Skeletal muscle cell (primary cell): ENCODE results near the gene PVRIG.
"Not testable (repeated sequence)": the region's sequence is repeated elsewhere in the genome, so short reads cannot be mapped to it uniquely, and the experiment has no call there.

Source experiments
- DNase-seq: peaks from one replicate; pipeline ENCODE4 v3.0.0-alpha.2; 2010; ENCODE audit warnings: low read depth
- H3K4me3 ChIP-seq: 2 replicates; pipeline ENCODE4 v1.5.1; 2011; ENCODE audit warnings: low read depth, mild to moderate bottlenecking, control low read depth, low read length, moderate library complexity

PVRIG gene

GRCh38 chr7:100222445-100223132 is 2.8 kb downstream of the PVRIG start:
- no peak overlapping the region for H3K4me3 ChIP-seq
- DNase-seq = no peak

- H3K4me3 ChIP-seq, DNase-seq: not testable (repeated sequence)
Observed at GRCh38 chr7:100223376-100223927, 3.7 kb downstream of the PVRIG start.

DNA sequence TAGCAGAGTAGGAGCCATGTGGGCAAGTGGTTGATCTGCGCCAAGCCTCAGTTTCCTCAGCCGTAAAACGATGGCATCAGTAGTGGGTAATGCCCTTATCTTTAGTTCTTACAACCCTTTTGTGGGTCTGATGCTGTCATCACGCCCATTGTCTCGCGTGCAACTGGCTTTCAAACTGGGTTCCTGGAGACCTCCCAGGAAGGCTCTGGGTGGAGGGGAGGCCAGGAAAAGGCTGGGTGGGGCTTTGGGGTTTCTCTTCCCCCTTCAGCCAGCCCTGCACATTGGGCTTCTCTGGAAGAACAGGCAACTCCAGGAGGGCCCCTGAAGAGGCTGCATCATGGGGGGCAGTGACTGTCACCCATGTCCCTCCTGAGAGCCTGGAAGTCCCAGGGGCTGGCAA is 5.1 kb downstream of the PVRIG start:
- DNase-seq, H3K4me3 ChIP-seq: not testable (repeated sequence)

DNA sequence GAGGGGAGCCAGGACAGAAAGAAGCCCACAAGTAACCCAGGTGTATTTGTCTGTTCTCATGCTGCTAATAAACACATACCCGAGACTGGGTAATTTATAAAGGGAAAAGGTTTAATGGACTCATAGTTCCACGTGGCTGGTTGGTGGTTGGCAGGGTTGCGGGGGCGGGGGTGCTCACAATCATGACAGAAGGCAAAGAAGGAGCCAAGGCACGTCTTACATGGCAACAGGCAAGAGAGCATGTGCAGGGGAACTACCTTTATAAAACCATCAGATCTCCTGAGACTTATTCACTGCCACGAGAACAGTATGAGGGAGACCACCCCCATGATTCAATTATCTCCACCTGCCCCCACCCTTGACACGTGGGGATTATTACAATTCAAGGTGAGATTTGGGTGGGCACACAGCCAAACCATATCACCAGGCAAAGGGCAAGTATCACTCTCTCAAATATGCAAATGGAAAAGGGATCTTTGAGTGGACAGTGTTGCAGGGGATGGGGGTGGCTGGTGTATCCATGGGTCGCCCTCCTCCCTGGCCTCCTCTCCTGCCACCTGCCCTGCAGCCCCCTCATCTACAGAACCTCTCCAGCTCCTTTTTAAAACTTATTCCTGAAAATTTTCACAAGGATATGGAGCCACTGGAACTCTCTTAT is 15.0 kb downstream of the PVRIG start:
- DNase-seq, H3K4me3 ChIP-seq: not testable (repeated sequence)

GRCh38 chr7:100239975-100240374 is 20.2 kb downstream of the PVRIG start:
- not testable (repeated sequence) for DNase-seq, H3K4me3 ChIP-seq

DNA sequence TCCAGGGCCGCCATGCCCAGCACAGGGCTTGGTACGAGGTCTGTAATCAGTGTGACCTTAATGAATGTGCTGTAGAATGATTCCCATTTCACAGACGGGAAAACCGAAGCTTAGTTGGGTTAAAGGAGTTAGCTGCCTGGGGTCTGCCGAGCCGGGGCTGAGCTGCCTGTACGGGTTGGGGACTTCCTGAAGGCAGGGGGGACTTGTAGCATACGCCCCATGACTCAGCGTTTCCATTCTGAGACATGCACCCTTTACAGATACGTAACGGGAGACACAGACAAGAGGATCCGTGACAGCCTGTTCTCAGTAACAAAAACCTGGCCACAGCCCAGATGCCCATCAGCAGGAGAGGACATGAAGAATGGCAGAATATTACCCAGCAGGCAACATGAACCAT is 23.6 kb downstream of the PVRIG start:
- DNase-seq, H3K4me3 ChIP-seq: not testable (repeated sequence)

GRCh38 chr7:100244988-100245605 is 25.3 kb downstream of the PVRIG start:
- DNase-seq, H3K4me3 ChIP-seq: not testable (repeated sequence)

DNA sequence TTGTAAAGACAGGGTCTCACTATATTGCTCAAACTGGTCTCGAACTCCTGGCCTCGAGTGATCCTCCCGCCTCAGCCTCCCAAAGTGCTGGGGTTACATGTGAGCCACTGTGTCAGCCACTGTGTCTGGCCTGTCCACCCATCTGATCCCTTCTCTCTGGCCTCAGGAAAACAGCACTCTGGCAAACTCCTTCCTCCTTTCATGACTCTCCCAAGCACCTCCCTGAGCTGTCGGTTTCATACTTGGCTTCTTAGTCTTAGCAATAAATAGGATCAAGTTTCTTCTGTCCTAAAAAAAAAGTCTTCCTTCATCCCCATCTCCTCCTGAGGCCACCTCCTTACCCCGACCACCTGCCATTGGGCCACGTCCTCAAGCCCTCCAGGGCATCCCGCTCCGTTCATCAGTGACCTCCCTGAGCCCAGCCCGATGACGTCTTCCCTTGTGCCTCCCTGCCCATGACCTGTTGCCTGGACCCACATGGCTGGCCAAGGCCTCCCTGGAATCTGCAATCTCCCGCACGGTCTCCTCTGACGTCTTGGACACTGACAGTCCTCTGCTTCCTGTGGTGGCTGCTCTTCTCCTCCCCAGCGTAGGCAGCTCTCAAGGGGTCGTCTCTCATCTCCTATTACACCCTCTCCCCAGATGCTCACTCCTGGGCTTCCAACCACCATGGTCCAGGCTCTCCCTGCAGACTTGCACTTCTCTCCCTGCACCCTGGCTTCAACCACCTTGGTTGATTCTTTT is 26.5 kb downstream of the PVRIG start:
- H3K4me3 ChIP-seq, DNase-seq: not testable (repeated sequence)

GRCh38 chr7:100246865-100247137 is 27.1 kb downstream of the PVRIG start:
- not testable (repeated sequence) for DNase-seq, H3K4me3 ChIP-seq

- no peak overlapping the region for H3K4me3 ChIP-seq
- peak; percentile 65 for DNase-seq
Observed at GRCh38 chr7:100247152-100247757, 27.5 kb downstream of the PVRIG start.

DNA sequence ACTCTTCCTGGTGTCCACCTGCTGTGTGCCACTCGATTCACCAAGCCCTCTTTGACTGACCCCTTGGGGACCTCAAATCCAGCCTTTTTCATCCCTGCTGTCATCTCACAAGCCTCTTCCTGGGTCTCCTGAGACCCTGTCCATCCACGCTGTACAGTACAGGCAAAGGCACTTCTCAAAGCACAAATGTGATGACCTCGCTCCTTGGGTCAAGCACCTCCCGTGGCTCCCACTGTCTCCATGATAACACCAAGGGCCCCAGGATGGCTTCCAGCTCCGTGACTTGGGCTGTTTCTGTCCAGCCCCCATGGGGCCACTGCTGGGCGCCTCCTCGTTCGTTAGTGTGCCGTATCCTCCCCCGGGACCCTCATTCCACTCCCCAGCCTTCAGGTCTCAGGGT is 28.7 kb downstream of the PVRIG start:
- DNase-seq = no peak
- no peak overlapping the region for H3K4me3 ChIP-seq

DNA sequence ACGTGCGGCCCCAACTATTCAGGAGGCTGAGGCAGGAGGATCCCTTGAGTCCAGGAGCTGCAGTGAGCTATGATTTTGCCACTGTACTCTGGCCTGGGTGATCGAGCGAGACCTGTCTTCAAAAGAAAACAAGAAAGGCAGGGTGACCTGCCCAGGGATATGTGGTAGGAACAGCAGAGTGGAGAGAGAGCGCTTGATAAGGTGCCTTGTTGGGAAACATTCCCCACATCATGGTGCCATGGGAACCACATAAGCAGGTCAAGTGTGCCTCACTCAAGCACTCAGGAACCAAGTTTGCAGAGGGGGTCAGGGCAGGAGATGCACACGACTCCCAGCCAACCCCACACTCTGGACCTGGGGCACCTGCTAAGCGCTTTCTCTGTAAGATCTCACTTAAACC is 37.3 kb downstream of the PVRIG start:
- DNase-seq = no peak
- no peak overlapping the region for H3K4me3 ChIP-seq

DNA sequence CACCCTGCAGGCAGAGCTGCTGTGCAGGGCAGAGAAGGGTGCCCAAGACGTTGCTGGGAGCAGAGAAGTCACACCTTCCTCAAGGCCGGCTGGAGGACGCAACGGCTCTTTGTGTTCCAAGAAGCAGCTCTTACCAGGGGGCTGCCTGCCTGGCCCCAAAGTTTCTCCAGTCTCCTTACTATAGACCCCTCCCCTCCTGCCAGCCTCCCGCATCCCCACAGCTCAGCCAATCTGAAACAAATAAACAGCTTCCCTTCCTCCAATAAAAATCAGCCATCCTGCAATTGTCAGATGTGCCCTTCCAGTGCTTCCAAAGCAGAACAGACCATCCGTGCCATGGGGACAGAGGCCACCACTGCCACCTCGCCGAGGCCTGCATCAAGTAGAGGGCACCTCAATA is 40.2 kb downstream of the PVRIG start:
- not testable (repeated sequence) for H3K4me3 ChIP-seq, DNase-seq

- H3K4me3 ChIP-seq = not testable (repeated sequence)
Observed at GRCh38 chr7:100262896-100263295, 43.1 kb downstream of the PVRIG start.

DNA sequence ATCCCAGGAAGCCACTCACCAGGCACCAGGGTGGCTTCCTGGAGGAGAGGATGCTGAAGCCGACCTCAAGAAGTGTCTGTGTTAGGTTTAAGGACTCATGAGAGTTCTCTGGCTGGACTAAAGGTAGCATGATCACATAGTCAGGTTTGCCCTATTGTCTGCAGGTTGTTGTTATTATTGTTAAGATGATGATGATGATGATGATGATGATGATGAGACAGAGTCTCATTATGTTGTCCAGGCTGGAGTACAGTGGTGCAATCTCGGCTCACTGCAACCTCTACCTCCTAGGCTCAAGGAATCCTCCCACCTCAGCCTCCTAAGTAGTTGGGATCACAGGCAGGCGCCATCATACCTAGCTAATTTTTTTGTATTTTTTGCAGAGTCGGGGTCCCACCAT is 44.5 kb downstream of the PVRIG start:
- not testable (repeated sequence) for H3K4me3 ChIP-seq, DNase-seq

More at GRCh38 chr7:100262896-100263295, 43.1 kb downstream of the PVRIG start:
- not testable (repeated sequence) for DNase-seq

- DNase-seq = not testable (repeated sequence)
Observed at GRCh38 chr7:100264669-100265165, 45.0 kb downstream of the PVRIG start.

DNA sequence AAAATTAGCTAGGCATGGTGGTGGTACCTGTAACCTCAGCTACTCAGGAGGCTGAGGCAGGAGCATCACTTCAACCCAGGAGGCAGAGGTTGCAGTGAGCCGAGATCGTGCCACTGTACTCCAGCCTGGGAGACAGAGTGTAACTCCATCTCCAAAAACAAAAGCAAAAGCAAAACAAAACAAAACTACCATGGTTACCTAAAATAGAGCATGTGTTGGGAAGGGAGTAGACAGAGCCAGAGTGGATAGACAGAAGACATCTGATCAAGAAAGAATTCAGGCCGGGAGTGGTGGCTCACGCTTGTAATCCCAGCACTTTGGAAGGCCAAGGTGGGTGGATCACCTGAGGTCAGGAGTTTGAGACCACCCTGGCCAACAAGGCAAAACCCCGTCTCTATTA is 46.1 kb downstream of the PVRIG start:
- DNase-seq, H3K4me3 ChIP-seq: not testable (repeated sequence)

More at GRCh38 chr7:100264669-100265165, 45.0 kb downstream of the PVRIG start:
- not testable (repeated sequence) for H3K4me3 ChIP-seq

DNA sequence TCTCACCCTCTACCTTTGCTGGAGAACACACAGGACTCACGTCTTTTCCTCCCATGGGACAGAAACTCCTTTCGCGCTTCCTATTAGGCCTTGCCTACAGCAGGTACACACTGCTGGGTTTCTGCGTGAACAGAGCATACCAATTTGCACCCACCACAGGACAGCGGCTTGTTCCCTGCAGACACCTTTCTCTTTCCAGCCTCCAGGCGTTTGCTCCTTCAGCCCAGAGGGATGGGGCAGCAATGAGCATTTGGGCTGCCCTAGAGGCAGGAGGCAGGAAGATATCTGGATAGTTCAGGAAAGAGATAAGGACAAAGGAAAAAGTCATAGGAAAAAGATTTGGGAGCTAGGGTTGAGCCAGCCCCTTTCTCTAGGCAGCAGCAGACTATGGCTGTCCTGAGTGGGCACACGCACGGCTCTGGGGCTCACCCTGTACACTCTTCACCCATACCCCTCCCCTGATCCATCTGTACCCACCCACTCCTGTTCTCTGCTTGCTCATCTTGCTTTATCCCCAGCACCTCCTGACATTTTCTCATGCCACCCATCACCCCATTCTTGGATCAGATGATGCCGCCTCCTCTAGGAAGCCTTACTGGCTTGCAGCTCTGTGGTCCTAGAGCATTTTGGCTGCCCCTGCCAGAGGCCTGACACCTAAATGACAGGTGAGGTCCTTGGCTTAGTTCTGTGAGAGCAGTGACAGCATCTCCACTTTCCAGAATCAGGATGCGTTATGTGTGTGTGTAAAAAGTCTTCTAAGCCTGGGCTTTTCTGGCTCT is 47.0 kb downstream of the PVRIG start:
- no peak for DNase-seq
- H3K4me3 ChIP-seq = no peak overlapping the region
